Stimulated activated naive CD8-positive, alpha-beta T cell treated with anti-CD3 and anti-CD28 coated beads, Interleukin-15, amount 100 ng/mL, for 72 hours (primary cell): Measurements from ENCODE around the gene RALGAPA2.

Source experiments
- ATAC-seq: fragments of 150-1000 bp; cut with Tn5 transposase; 2 replicates; pipeline ENCODE4 v1.10.0; 2021; ENCODE audit warnings: mild to moderate bottlenecking, moderate library complexity
- DNase-seq, 2 donors: peaks; one replicate each; pipeline ENCODE4 v3.0.0; 2021 to 2022
- H3K27ac Mint-ChIP-seq, 2 donors: one replicate each; pipeline ENCODE4 v1.8.0; 2022; ENCODE audit warnings: mild to moderate bottlenecking in 2 of 2, mixed read lengths in 2 of 2, moderate library complexity in 2 of 2
- H3K27me3 Mint-ChIP-seq: one replicate; pipeline ENCODE4 v1.8.0; 2022; ENCODE audit warnings: mixed read lengths
- H3K4me1 Mint-ChIP-seq: one replicate; pipeline ENCODE4 v1.8.0; 2022; ENCODE audit warnings: mild to moderate bottlenecking, mixed read lengths
- H3K4me3 Mint-ChIP-seq, 2 donors: one replicate each; pipeline ENCODE4 v1.8.0; 2022; ENCODE audit warnings: mild to moderate bottlenecking in 2 of 2, mixed read lengths in 2 of 2, moderate library complexity in 1 of 2
- H3K9me3 Mint-ChIP-seq, 2 donors: one replicate each; pipeline ENCODE4 v1.8.0; 2022; ENCODE audit warnings: mixed read lengths in 2 of 2

RALGAPA2 gene

GRCh38 chr20:20604907-20605306 lies 107.5 kb downstream of the RALGAPA2 start:
- Mint-ChIP-seq H3K4me1 (no peaks in the 10 kb centered on the region), H3K27ac (no peak overlapping the region), H3K4me3 (no peak overlapping the region), H3K9me3 (no peaks in the 10 kb centered on the region), H3K27me3 (no peaks in the 10 kb centered on the region)
- ATAC-seq (no peak), DNase-seq (no peak)

GRCh38 chr20:20604357-20604756 lies 108.1 kb downstream of the RALGAPA2 start:
- Mint-ChIP-seq H3K27ac (no peak overlapping the region), H3K9me3 (no peaks in the 10 kb centered on the region), H3K4me1 (no peaks in the 10 kb centered on the region), H3K4me3 (no peak overlapping the region), H3K27me3 (no peaks in the 10 kb centered on the region)
- no peak for DNase-seq
- ATAC-seq = no peak

GRCh38 chr20:20603339-20603990 lies 109.0 kb downstream of the RALGAPA2 start:
- no peak for ATAC-seq
- Mint-ChIP-seq H3K4me1 (no peaks in the 10 kb centered on the region), H3K27me3 (no peaks in the 10 kb centered on the region), H3K27ac (no peak overlapping the region), H3K9me3 (no peaks in the 10 kb centered on the region), H3K4me3 (no peak overlapping the region)
- no peak for DNase-seq

- Mint-ChIP-seq H3K4me3 (no peak overlapping the region), H3K27ac (no peak overlapping the region), H3K9me3 (no peaks in the 10 kb centered on the region), H3K4me1 (no peaks in the 10 kb centered on the region), H3K27me3 (no peaks in the 10 kb centered on the region)
- ATAC-seq (no peak), DNase-seq (no peak)
Measured at GRCh38 chr20:20597966-20598365, 114.5 kb downstream of the RALGAPA2 start.

- no peaks in the 10 kb centered on the region for H3K9me3 Mint-ChIP-seq
- DNase-seq = no peak
- no peak overlapping the region for H3K4me3 Mint-ChIP-seq
- H3K4me1 Mint-ChIP-seq = no peaks in the 10 kb centered on the region
- no peaks in the 10 kb centered on the region for H3K27me3 Mint-ChIP-seq
- no peak for ATAC-seq
- no peak overlapping the region for H3K27ac Mint-ChIP-seq
Measured at GRCh38 chr20:20594171-20594530, 118.3 kb downstream of the RALGAPA2 start.

GRCh38 chr20:20593447-20594170 lies 118.8 kb downstream of the RALGAPA2 start:
- H3K27ac Mint-ChIP-seq = no peak overlapping the region

GRCh38 chr20:20585146-20585545 lies 127.3 kb downstream of the RALGAPA2 start:
- Mint-ChIP-seq H3K9me3 (no peaks in the 10 kb centered on the region), H3K4me1 (peaks cover under 1% of the 10 kb centered on the region), H3K27ac (no peak overlapping the region), H3K4me3 (no peak overlapping the region), H3K27me3 (no peaks in the 10 kb centered on the region)
- ATAC-seq = no peak
- DNase-seq = no peak

More at GRCh38 chr20:20593447-20594170, 118.8 kb downstream of the RALGAPA2 start:
- DNase-seq = no peak
- Mint-ChIP-seq H3K4me3 (no peak overlapping the region), H3K4me1 (no peaks in the 10 kb centered on the region), H3K9me3 (no peaks in the 10 kb centered on the region), H3K27me3 (no peaks in the 10 kb centered on the region)
- no peak for ATAC-seq

- Mint-ChIP-seq H3K4me1 (peaks cover 11% of the 10 kb centered on the region), H3K4me3 (no peak overlapping the region), H3K9me3 (no peaks in the 10 kb centered on the region), H3K27ac (no peak overlapping the region), H3K27me3 (no peaks in the 10 kb centered on the region)
- DNase-seq = no peak
- ATAC-seq = no peak
Measured at GRCh38 chr20:20582734-20583133, 129.7 kb downstream of the RALGAPA2 start.

- Mint-ChIP-seq H3K27me3 (no peaks in the 10 kb centered on the region), H3K27ac (peak overlapping the region in 1 of 2 donors; percentile 44), H3K4me3 (no peak overlapping the region)
Measured at GRCh38 chr20:20580139-20580538, 132.3 kb downstream of the RALGAPA2 start.

GRCh38 chr20:20578838-20579237 lies 133.6 kb downstream of the RALGAPA2 start:
- peak overlapping the region in 1 of 2 donors; percentile 19 for H3K27ac Mint-ChIP-seq
- H3K9me3 Mint-ChIP-seq = no peaks in the 10 kb centered on the region
- no peak overlapping the region for H3K4me3 Mint-ChIP-seq
- no peaks in the 10 kb centered on the region for H3K27me3 Mint-ChIP-seq
- peaks cover 11% of the 10 kb centered on the region for H3K4me1 Mint-ChIP-seq
- no peak for ATAC-seq
- DNase-seq = no peak

More at GRCh38 chr20:20580139-20580538, 132.3 kb downstream of the RALGAPA2 start:
- Mint-ChIP-seq H3K4me1 (peaks cover 11% of the 10 kb centered on the region), H3K9me3 (no peaks in the 10 kb centered on the region)
- DNase-seq = no peak
- no peak for ATAC-seq

- ATAC-seq (no peak), DNase-seq (no peak)
- Mint-ChIP-seq H3K4me3 (no peak overlapping the region), H3K9me3 (no peaks in the 10 kb centered on the region), H3K27me3 (no peaks in the 10 kb centered on the region), H3K27ac (no peak overlapping the region), H3K4me1 (no peaks in the 10 kb centered on the region)
Measured at GRCh38 chr20:20573797-20574196, 138.6 kb downstream of the RALGAPA2 start.

GRCh38 chr20:20571068-20571780 lies 141.2 kb downstream of the RALGAPA2 start:
- H3K27ac Mint-ChIP-seq = no peak overlapping the region
- no peaks in the 10 kb centered on the region for H3K27me3 Mint-ChIP-seq
- no peak overlapping the region for H3K4me3 Mint-ChIP-seq
- DNase-seq (no peak), ATAC-seq (no peak)
- H3K9me3 Mint-ChIP-seq = no peaks in the 10 kb centered on the region
- no peaks in the 10 kb centered on the region for H3K4me1 Mint-ChIP-seq

GRCh38 chr20:20568604-20569205 lies 143.7 kb downstream of the RALGAPA2 start:
- Mint-ChIP-seq H3K9me3 (no peaks in the 10 kb centered on the region), H3K27ac (no peak overlapping the region), H3K4me1 (no peaks in the 10 kb centered on the region), H3K27me3 (no peaks in the 10 kb centered on the region), H3K4me3 (no peak overlapping the region)
- no peak for ATAC-seq
- peak; percentile 5 to 26 for DNase-seq

GRCh38 chr20:20567712-20568111 lies 144.7 kb downstream of the RALGAPA2 start:
- H3K9me3 Mint-ChIP-seq = no peaks in the 10 kb centered on the region
- ATAC-seq (no peak), DNase-seq (no peak)
- H3K4me3 Mint-ChIP-seq = no peak overlapping the region
- no peaks in the 10 kb centered on the region for H3K4me1 Mint-ChIP-seq
- H3K27ac Mint-ChIP-seq = no peak overlapping the region
- H3K27me3 Mint-ChIP-seq = no peaks in the 10 kb centered on the region

GRCh38 chr20:20566516-20566915 lies 145.9 kb downstream of the RALGAPA2 start:
- Mint-ChIP-seq H3K27ac (no peak overlapping the region), H3K9me3 (no peaks in the 10 kb centered on the region), H3K4me3 (no peak overlapping the region), H3K4me1 (no peaks in the 10 kb centered on the region), H3K27me3 (no peaks in the 10 kb centered on the region)
- ATAC-seq (no peak), DNase-seq (no peak)

- no peaks in the 10 kb centered on the region for H3K27me3 Mint-ChIP-seq
- ATAC-seq (no peak), DNase-seq (no peak)
- no peak overlapping the region for H3K4me3 Mint-ChIP-seq
- H3K4me1 Mint-ChIP-seq = no peaks in the 10 kb centered on the region
- H3K9me3 Mint-ChIP-seq = no peaks in the 10 kb centered on the region
- H3K27ac Mint-ChIP-seq = no peak overlapping the region
Measured at GRCh38 chr20:20564279-20564678, 148.2 kb downstream of the RALGAPA2 start.
